ENCODE measurements around the gene ZNF620.

- TF ChIP-seq CTCF (IDR thresholded peaks at IDR 0.05; ENCODE audit: low read length) = no peak
- TF ChIP-seq EZH2 (optimal IDR thresholded peaks at IDR 0.05; ENCODE audit: low read depth, low read length) = no peak
These were observed 3.8 kb upstream of the ZNF620 start for GRCh38 chr3:40502034-40502433.
